ENCODE data around the gene ACCS.
A peak's percentile ranks its signal among the peaks of the same experiment; 100 is the strongest.

ACCS gene, protein sequence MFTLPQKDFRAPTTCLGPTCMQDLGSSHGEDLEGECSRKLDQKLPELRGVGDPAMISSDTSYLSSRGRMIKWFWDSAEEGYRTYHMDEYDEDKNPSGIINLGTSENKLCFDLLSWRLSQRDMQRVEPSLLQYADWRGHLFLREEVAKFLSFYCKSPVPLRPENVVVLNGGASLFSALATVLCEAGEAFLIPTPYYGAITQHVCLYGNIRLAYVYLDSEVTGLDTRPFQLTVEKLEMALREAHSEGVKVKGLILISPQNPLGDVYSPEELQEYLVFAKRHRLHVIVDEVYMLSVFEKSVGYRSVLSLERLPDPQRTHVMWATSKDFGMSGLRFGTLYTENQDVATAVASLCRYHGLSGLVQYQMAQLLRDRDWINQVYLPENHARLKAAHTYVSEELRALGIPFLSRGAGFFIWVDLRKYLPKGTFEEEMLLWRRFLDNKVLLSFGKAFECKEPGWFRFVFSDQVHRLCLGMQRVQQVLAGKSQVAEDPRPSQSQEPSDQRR

DNA sequence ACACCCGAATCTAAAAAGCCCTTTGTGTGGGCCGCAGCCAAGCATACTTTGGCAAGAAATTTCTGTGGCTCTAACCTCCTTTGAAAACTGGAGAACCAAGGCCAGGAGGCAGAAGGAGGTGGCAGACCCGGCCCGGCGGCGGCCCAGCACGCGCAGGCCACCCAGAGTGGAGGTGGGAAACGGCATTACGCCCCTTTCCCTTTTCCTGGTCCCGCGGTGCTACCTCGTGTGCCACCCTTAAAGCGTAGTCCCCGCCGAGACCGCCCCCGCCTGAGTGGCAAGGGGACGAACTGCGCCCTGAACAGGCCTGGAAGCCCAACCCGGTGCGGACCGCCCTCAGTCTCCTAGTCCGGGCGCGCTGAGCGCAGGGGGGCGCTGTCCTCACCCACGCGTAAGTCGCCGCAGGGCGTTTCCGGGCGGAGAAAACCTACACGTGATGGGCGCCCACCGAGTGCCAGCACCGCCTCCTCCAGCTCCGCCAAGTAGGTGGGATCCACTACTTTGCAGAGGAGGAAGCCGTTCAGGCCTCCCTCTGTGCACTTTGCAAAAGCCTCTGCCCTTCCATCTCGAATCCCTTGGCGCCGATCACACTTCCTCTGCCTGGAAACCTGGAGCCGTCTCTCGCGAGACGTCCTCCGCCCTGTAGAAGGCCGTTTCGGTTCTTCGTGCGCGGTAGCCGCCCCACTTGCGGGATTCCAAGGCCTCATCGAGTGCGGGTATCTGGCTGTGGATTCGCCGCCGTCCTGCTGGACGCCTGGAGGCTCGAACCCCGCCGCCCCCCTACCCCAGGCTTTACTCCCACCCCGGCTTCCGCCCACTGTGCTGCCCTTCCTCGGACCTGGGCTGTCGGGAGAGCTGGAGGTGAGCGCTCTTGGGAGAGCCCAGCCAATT, at the start of gene ACCS:
Gene ACCS, plus strand, starts transcription at position 430 of the 891 bp plus-strand sequence. CDS start 1,358 bp downstream, outside the sequence.
- ChIA-PET POLR2A (interaction anchor here (1.0 kb wide), 1 partner anchor 235 kb away, joined by 6 read pairs; no protein-coding TSS in a partner anchor), CTCF (no interaction called here)
- peak within 1 kb of the TSS; percentile 72 for H3K27ac ChIP-seq (ENCODE audit: extremely low read depth, low read depth, low read length)
- TF ChIP-seq KLF16 (tag by site-specific recombination; IDR thresholded peaks at IDR 0.05) (peak; percentile 58; the same call in 1 of the 2 replicates), ZFHX2 (tag by site-specific recombination; conservative IDR thresholded peaks at IDR 0.05) (peak; percentile 95), ZNF501 (tag by site-specific recombination; IDR thresholded peaks at IDR 0.05) (peak; percentile 41; the same call in 1 of the 2 replicates), ZBTB20 (tag by site-specific recombination; IDR thresholded peaks at IDR 0.05) (peak; percentile 43; the same call in 1 of the 2 replicates), ZNF670 (tag by site-specific recombination; IDR thresholded peaks at IDR 0.05; ENCODE audit: low read depth) (no peak), ZFP37 (tag by site-specific recombination; IDR thresholded peaks at IDR 0.05) (0 out of 2 replicates have a peak, but pooled peaks have one; percentile 41), SP2 (tag by site-specific recombination; IDR thresholded peaks at IDR 0.05) (peak; percentile 78), ZBTB8A (tag by site-specific recombination; IDR thresholded peaks at IDR 0.05) (peak; percentile 99), ZNF776 (tag by site-specific recombination; IDR thresholded peaks at IDR 0.05; ENCODE audit: borderline replicate concordance) (no peak), ZEB2 (tag by site-specific recombination; IDR thresholded peaks at IDR 0.05) (0 out of 2 replicates have a peak, but pooled peaks have one; percentile 41), GLIS1 (tag by site-specific recombination; IDR thresholded peaks at IDR 0.05) (peak; percentile 17; the same call in 1 of the 2 replicates), ZNF843 (tag by site-specific recombination; IDR thresholded peaks at IDR 0.05) (peak; percentile 26; the same call in 1 of the 2 replicates), ZIC2 (tag by site-specific recombination; IDR thresholded peaks at IDR 0.05) (peak; percentile 87)
- TF ChIP-seq, protein P1, sequence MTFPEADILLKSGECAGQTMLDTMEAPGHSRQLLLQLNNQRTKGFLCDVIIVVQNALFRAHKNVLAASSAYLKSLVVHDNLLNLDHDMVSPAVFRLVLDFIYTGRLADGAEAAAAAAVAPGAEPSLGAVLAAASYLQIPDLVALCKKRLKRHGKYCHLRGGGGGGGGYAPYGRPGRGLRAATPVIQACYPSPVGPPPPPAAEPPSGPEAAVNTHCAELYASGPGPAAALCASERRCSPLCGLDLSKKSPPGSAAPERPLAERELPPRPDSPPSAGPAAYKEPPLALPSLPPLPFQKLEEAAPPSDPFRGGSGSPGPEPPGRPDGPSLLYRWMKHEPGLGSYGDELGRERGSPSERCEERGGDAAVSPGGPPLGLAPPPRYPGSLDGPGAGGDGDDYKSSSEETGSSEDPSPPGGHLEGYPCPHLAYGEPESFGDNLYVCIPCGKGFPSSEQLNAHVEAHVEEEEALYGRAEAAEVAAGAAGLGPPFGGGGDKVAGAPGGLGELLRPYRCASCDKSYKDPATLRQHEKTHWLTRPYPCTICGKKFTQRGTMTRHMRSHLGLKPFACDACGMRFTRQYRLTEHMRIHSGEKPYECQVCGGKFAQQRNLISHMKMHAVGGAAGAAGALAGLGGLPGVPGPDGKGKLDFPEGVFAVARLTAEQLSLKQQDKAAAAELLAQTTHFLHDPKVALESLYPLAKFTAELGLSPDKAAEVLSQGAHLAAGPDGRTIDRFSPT (tag by site-specific recombination; IDR thresholded peaks at IDR 0.05) = peak; percentile 87
- TF ChIP-seq, protein P2, sequence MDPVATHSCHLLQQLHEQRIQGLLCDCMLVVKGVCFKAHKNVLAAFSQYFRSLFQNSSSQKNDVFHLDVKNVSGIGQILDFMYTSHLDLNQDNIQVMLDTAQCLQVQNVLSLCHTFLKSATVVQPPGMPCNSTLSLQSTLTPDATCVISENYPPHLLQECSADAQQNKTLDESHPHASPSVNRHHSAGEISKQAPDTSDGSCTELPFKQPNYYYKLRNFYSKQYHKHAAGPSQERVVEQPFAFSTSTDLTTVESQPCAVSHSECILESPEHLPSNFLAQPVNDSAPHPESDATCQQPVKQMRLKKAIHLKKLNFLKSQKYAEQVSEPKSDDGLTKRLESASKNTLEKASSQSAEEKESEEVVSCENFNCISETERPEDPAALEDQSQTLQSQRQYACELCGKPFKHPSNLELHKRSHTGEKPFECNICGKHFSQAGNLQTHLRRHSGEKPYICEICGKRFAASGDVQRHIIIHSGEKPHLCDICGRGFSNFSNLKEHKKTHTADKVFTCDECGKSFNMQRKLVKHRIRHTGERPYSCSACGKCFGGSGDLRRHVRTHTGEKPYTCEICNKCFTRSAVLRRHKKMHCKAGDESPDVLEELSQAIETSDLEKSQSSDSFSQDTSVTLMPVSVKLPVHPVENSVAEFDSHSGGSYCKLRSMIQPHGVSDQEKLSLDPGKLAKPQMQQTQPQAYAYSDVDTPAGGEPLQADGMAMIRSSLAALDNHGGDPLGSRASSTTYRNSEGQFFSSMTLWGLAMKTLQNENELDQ (tag by site-specific recombination; IDR thresholded peaks at IDR 0.05; ENCODE audit: low read depth) = no peak
- TF ChIP-seq, protein P3, sequence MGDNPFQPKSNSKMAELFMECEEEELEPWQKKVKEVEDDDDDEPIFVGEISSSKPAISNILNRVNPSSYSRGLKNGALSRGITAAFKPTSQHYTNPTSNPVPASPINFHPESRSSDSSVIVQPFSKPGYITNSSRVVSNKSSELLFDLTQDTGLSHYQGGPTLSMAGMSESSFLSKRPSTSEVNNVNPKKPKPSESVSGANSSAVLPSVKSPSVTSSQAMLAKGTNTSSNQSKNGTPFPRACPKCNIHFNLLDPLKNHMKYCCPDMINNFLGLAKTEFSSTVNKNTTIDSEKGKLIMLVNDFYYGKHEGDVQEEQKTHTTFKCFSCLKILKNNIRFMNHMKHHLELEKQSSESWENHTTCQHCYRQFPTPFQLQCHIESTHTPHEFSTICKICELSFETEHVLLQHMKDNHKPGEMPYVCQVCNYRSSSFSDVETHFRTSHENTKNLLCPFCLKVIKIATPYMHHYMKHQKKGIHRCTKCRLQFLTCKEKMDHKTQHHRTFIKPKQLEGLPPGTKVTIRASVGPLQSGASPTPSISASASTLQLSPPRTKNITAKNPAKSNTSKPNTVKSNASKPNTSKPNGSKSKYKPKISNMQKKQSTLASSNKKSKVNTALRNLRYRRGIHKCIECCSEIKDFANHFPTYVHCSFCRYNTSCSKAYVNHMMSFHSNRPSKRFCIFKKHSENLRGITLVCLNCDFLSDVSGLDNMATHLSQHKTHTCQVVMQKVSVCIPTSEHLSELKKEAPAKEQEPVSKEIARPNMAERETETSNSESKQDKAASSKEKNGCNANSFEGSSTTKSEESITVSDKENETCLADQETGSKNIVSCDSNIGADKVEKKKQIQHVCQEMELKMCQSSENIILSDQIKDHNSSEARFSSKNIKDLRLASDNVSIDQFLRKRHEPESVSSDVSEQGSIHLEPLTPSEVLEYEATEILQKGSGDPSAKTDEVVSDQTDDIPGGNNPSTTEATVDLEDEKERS (tag by site-specific recombination; IDR thresholded peaks at IDR 0.05) = no peak
- TF ChIP-seq, protein P4, sequence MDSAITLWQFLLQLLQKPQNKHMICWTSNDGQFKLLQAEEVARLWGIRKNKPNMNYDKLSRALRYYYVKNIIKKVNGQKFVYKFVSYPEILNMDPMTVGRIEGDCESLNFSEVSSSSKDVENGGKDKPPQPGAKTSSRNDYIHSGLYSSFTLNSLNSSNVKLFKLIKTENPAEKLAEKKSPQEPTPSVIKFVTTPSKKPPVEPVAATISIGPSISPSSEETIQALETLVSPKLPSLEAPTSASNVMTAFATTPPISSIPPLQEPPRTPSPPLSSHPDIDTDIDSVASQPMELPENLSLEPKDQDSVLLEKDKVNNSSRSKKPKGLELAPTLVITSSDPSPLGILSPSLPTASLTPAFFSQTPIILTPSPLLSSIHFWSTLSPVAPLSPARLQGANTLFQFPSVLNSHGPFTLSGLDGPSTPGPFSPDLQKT (IDR thresholded peaks at IDR 0.05; ENCODE audit: borderline replicate concordance, low read depth, low read length) = no peak
- TF ChIP-seq, protein P5, sequence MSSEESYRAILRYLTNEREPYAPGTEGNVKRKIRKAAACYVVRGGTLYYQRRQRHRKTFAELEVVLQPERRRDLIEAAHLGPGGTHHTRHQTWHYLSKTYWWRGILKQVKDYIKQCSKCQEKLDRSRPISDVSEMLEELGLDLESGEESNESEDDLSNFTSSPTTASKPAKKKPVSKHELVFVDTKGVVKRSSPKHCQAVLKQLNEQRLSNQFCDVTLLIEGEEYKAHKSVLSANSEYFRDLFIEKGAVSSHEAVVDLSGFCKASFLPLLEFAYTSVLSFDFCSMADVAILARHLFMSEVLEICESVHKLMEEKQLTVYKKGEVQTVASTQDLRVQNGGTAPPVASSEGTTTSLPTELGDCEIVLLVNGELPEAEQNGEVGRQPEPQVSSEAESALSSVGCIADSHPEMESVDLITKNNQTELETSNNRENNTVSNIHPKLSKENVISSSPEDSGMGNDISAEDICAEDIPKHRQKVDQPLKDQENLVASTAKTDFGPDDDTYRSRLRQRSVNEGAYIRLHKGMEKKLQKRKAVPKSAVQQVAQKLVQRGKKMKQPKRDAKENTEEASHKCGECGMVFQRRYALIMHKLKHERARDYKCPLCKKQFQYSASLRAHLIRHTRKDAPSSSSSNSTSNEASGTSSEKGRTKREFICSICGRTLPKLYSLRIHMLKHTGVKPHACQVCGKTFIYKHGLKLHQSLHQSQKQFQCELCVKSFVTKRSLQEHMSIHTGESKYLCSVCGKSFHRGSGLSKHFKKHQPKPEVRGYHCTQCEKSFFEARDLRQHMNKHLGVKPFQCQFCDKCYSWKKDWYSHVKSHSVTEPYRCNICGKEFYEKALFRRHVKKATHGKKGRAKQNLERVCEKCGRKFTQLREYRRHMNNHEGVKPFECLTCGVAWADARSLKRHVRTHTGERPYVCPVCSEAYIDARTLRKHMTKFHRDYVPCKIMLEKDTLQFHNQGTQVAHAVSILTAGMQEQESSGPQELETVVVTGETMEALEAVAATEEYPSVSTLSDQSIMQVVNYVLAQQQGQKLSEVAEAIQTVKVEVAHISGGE (tag by site-specific recombination; conservative IDR thresholded peaks at IDR 0.05; ENCODE audit: low read depth) = peak; percentile 47; the same call in 1 of the 2 replicates
- TF ChIP-seq, protein P6, sequence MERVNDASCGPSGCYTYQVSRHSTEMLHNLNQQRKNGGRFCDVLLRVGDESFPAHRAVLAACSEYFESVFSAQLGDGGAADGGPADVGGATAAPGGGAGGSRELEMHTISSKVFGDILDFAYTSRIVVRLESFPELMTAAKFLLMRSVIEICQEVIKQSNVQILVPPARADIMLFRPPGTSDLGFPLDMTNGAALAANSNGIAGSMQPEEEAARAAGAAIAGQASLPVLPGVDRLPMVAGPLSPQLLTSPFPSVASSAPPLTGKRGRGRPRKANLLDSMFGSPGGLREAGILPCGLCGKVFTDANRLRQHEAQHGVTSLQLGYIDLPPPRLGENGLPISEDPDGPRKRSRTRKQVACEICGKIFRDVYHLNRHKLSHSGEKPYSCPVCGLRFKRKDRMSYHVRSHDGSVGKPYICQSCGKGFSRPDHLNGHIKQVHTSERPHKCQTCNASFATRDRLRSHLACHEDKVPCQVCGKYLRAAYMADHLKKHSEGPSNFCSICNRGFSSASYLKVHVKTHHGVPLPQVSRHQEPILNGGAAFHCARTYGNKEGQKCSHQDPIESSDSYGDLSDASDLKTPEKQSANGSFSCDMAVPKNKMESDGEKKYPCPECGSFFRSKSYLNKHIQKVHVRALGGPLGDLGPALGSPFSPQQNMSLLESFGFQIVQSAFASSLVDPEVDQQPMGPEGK (tag by site-specific recombination; IDR thresholded peaks at IDR 0.05) = peak; percentile 58

More for the DNA sequence above, at the start of gene ACCS:
- Histone ChIP-seq H3K9me3 (ENCODE audit: control insufficient read depth, insufficient read depth, low read depth, low read length) (no peaks in the 10 kb centered on the region), H3K4me1 (ENCODE audit: control insufficient read depth, insufficient read depth, low read length) (no peaks in the 10 kb centered on the region), H3K4me3 (ENCODE audit: low read depth, low read length) (peak within 1 kb of the TSS; percentile 46), H3K36me3 (ENCODE audit: control insufficient read depth in 2 of 2, insufficient read depth in 1 of 2, low read length in 2 of 2) (no peaks in the 10 kb centered on the region)

Measured in HEK293 (cell line).